OCI-LY7 (cell line): Measurements from ENCODE around the gene LAMP2. TPM values are rescaled to one million over a fixed set of nuclear protein-coding genes. Genes with fewer than 3 reads are reported as not detected.

ENCODE experiments used
- Bru-seq: library from RNA; stranded (reverse); fragments of 400-500 nt; gene quantifications from one replicate; lab custom pipeline; 2021; lab: Mats Ljungman, UMichigan
- BruChase-seq, 2 experiments: library from RNA; stranded (reverse); fragments of 400-500 nt; gene quantifications; one replicate each; lab custom pipeline; 2021; lab: Mats Ljungman, UMichigan
- BruUV-seq: library from RNA; stranded (reverse); fragments of 400-500 nt; replicated peaks from 2 replicates; lab custom pipeline; 2021; lab: Mats Ljungman, UMichigan
- CTCF ChIA-PET: fragments of 300-600 bp; sonication (Branson Sonifier 250); formaldehyde crosslinking; loops from one replicate; lab custom pipeline; 2022; ENCODE audit warnings: antibody characterized with exemption; ENCODE audit not compliant: unreplicated experiment; lab: Charles Lee
- POLR2A ChIA-PET: fragments of 300-600 bp; sonication (Branson Sonifier 250); formaldehyde crosslinking; loops from one replicate; lab custom pipeline; 2022; ENCODE audit warnings: antibody characterized with exemption; lab: Charles Lee
- DNase-seq: peaks from one replicate; pipeline ENCODE4 v3.0.0-alpha.2; 2015; ENCODE audit warnings: low spot score
- H2AFZ ChIP-seq: fragments of 200-600 bp; sonication (generic), shearing (Covaris generic); 2 replicates; pipeline ENCODE4 v1.6.1; 2014; ENCODE audit warnings: mild to moderate bottlenecking, antibody characterized with exemption, low read length, moderate library complexity
- H3K27ac ChIP-seq: fragments of 200-600 bp; sonication (generic); 2 replicates; pipeline ENCODE4 v1.5.1; 2014; ENCODE audit warnings: mixed run types, low read depth, mild to moderate bottlenecking, moderate library complexity, low read length, inconsistent platforms; ENCODE audit not compliant: poor library complexity, severe bottlenecking
- H3K36me3 ChIP-seq: fragments of 200-600 bp; sonication (generic); 2 replicates; pipeline ENCODE4 v1.6.1; 2014; ENCODE audit warnings: mild to moderate bottlenecking, antibody characterized with exemption, low read length, moderate library complexity, mixed read lengths; ENCODE audit not compliant: insufficient read depth
- H3K4me1 ChIP-seq: fragments of 200-600 bp; sonication (generic); 2 replicates; pipeline ENCODE4 v1.5.1; 2014; ENCODE audit warnings: mild to moderate bottlenecking, low read length; ENCODE audit not compliant: insufficient read depth, poor library complexity, severe bottlenecking
- H3K4me2 ChIP-seq: fragments of 200-600 bp; sonication (generic); 2 replicates; pipeline ENCODE4 v1.6.1; 2014; ENCODE audit warnings: mild to moderate bottlenecking, low read length
- H3K4me3 ChIP-seq: fragments of 200-600 bp; sonication (generic); 2 replicates; pipeline ENCODE4 v1.5.1; 2014; ENCODE audit warnings: mild to moderate bottlenecking, low read depth, low read length; ENCODE audit not compliant: poor library complexity, severe bottlenecking
- H3K79me2 ChIP-seq: fragments of 200-600 bp; sonication (generic); 2 replicates; pipeline ENCODE4 v1.6.1; 2016; ENCODE audit warnings: low read depth, mild to moderate bottlenecking, low read length, moderate library complexity, mixed read lengths; ENCODE audit not compliant: insufficient read depth
- H3K9me2 ChIP-seq: fragments of 200-600 bp; sonication (generic); 2 replicates; pipeline ENCODE4 v1.6.1; 2016; ENCODE audit warnings: mild to moderate bottlenecking, low read length, mixed read lengths; ENCODE audit not compliant: insufficient read depth
- H3K9me3 ChIP-seq: fragments of 200-600 bp; sonication (generic); 2 replicates; pipeline ENCODE4 v1.6.1; 2014; ENCODE audit warnings: mild to moderate bottlenecking, mixed run types, low read length, mixed read lengths
- H4K20me1 ChIP-seq: fragments of 200-600 bp; sonication (generic); 2 replicates; pipeline ENCODE4 v1.6.1; 2014; ENCODE audit warnings: mild to moderate bottlenecking, antibody characterized with exemption, low read length, moderate library complexity, mixed read lengths; ENCODE audit not compliant: insufficient read depth
- CTCF ChIP-seq: fragments of 200-600 bp; sonication (generic); conservative IDR thresholded peaks from 2 replicates; pipeline ENCODE4 v1.5.1; 2014; ENCODE audit warnings: mild to moderate bottlenecking, antibody characterized with exemption, low read length, moderate library complexity, mixed read lengths
- EZH2phosphoT487 ChIP-seq: fragments of 200-600 bp; sonication (generic); IDR thresholded peaks from 2 replicates; pipeline ENCODE4 v1.6.1; 2018; ENCODE audit warnings: low read depth, borderline replicate concordance, mild to moderate bottlenecking, mixed run types, antibody characterized with exemption, low read length, moderate library complexity, mixed read lengths
- intact Hi-C: fragments of 100-400 bp; cut with micrococcal nuclease; formaldehyde crosslinking; loops from one replicate; pipeline ENCODE4 v1.10.0; 2022; ENCODE audit not compliant: unreplicated experiment
- long read RNA-seq: library from polyadenylated mRNA; stranded (forward); transcript quantifications from one replicate; pipeline ENCODE4 v2.0.0, GENCODE V29; 2022
- total RNA-seq, 2 experiments: library from RNA; depleted of rRNA in 1 of 2; stranded (reverse); fragments of >200 nt in 1 of 2; shearing (Covaris generic) in 1 of 2; gene quantifications; 2 replicates each; pipeline ENCODE4 v1.2.3, GENCODE V29; 2014 to 2022

The LAMP2 gene
- total RNA-seq (2014; rRNA removed; shearing (Covaris generic)) (12.2 and 17.9 TPM in 2 replicates), total RNA-seq (2022) (39.6 and 45.2 TPM in 2 replicates), Bru-seq, nascent RNA (percentile 79 among the genes with signal in this experiment), BruChase-seq, experiment 1, labeled RNA remaining after a 6-hour chase (percentile 92 among the genes with signal in this experiment), BruChase-seq, experiment 2, labeled RNA remaining after a 2-hour chase (percentile 89 among the genes with signal in this experiment)
- long read RNA-seq, full-length matches to known transcripts = 248 of 284 reads
- long read RNA-seq, partial matches to known transcripts = 6 of 284 reads
- long read RNA-seq, other reads (novel, unspliced or antisense) = 30 of 284 reads

DNA sequence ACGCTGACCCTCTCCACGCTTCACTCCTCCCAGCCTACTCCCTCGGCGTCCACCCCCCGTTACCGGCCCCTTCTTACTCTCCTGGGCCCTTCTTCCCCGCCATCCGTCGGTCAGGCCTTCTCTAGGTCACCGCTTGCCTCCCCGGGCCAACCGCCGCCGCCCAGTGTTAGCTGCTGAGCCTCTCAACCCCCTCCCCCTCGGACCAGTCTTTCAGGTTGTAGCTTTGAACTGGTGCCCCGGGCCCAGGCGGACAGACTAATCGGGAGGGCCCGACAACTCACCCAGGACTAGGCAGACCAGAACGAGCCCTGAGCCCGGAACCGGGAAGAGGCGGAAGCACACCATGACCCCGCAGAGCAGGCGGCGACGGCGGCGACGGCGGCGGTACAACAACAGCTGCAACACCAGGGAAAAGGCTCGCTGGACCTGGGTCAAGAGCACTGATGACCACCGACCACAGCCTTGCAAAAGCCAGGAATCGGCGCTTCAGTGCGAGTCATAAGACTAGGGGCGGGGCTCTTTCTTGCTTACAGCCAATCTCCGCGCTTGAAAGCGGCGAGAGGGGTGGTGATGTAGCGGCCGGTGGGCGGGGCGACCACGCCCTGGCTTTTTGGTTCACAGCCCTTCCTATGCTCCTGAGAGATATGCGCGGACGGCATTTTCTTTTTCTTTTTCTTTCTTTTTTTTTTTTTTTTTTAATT lies at the start of gene LAMP2:
LAMP2 (minus strand) TSS at position 472 of the 701 bp plus-strand sequence; CDS start at position 345, 127 bp downstream.
- Histone ChIP-seq H4K20me1 (no peaks in the 10 kb centered on the region), H3K9me2 (no peaks in the 10 kb centered on the region), H3K4me1 (peaks cover 9% of the 10 kb centered on the region), H2AFZ (peak within 1 kb of the TSS; percentile 72; the same call in 1 of the 2 replicates), H3K4me2 (peak within 1 kb of the TSS; percentile 80), H3K27ac (peak within 1 kb of the TSS; percentile 53), H3K79me2 (peaks cover 44% of the 10 kb centered on the region; the same call in 1 of the 2 replicates), H3K36me3 (no peaks in the 10 kb centered on the region), H3K4me3 (peak within 1 kb of the TSS; percentile 75), H3K9me3 (no peaks in the 10 kb centered on the region)
- intact Hi-C loops = loop anchor here (1.0 to 5.0 kb wide), 2 partner anchors 16 to 217 kb away; partner anchors contain the start of gene ZBTB33
- POLR2A ChIA-PET = interaction anchor here (0.9 to 1.6 kb wide), 5 partner anchors 8 to 284 kb away, joined by 3 to 8 read pairs (median 3); no protein-coding TSS in a partner anchor
- TF ChIP-seq EZH2phosphoT487 (no peak), CTCF (no peak)
- peak; percentile 90 for DNase-seq
- BruUV-seq = no TSS peak
- CTCF ChIA-PET = interaction anchor here (0.7 kb wide), 1 partner anchor 17 kb away, joined by 3 read pairs; no protein-coding TSS in a partner anchor

GRCh38 chrX:120517936-120518335 lies 48.8 kb upstream of the LAMP2 start:
- Histone ChIP-seq H3K27ac (no peak overlapping the region), H3K4me3 (no peak overlapping the region), H4K20me1 (no peaks in the 10 kb centered on the region), H3K79me2 (no peaks in the 10 kb centered on the region), H3K4me1 (no peaks in the 10 kb centered on the region), H2AFZ (no peak overlapping the region), H3K36me3 (no peaks in the 10 kb centered on the region), H3K9me3 (no peaks in the 10 kb centered on the region), H3K4me2 (no peak overlapping the region), H3K9me2 (no peaks in the 10 kb centered on the region)
- no TSS peak for BruUV-seq
- intact Hi-C loops = no loop called here
- ChIA-PET CTCF (no interaction called here), POLR2A (no interaction called here)
- no peak for DNase-seq
- no peak for TF ChIP-seq EZH2phosphoT487
- TF ChIP-seq CTCF = no peak
